IPS-11a (cell line): ENCODE data around the gene PHC2.

Experiments
- H3K4me3 ChIP-seq: one replicate; pipeline ENCODE4 v1.5.1; 2013; ENCODE audit warnings: low read depth, low read length, control low read depth

PHC2 gene

DNA sequence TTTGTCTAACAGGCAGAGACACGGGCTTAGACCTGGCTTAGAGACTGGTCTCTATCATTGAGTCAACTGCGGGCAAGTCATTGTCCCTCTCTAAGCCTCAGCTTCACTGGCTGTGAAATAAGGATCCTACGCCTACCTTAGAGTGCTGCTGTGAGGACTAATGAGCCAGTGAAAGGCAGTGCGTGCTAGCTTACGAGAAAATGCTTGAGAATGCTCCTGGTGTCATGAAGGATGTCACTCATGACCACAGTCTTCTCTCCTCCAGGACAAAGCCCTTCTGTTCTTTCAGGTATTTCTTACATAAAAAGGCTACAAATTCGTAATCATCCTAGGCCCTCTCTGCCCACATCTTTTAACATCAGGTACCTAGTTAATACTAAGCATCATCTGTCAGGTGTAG, 93.5 kb downstream of the PHC2 start:
- no peak overlapping the region for H3K4me3 ChIP-seq

DNA sequence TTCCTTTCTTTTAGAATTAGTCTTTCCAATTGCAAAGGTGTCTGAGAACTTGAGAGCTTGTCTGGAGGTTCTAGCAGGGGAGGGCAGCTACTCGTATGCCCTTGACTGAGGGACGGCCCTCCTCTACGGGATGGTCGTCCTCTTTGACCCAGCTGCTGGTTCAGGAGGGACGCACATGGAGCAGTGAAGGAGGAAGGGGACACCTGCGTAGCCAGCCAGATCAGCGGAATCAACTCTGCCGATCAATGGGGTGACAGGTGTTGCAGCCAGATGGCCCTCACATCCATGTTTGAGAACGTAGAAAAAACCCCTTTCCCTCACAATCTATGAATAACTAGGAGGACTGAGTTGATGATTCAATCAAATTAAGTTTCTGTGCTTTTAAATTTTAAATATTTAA, 94.3 kb downstream of the PHC2 start:
- no peak overlapping the region for H3K4me3 ChIP-seq

DNA sequence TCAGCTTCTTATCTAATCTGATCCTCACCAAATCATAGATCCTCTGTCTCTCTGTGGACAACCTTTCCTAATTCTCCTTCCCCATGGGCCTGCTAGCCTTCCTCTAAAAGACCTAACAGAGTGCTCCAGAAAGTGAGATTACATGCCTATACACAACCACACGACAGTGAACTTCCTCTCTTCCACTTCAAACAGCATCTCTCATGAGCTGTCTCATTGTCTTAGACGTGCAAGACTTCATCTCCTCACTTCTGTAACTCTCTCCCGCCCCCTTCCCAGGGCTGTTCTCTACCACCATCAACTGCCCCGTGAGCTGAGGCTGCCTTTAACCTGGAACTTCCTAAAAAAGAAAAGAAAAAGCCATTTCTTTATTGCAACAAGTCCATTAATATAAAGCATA, 95.9 kb downstream of the PHC2 start:
- no peak overlapping the region for H3K4me3 ChIP-seq

DNA sequence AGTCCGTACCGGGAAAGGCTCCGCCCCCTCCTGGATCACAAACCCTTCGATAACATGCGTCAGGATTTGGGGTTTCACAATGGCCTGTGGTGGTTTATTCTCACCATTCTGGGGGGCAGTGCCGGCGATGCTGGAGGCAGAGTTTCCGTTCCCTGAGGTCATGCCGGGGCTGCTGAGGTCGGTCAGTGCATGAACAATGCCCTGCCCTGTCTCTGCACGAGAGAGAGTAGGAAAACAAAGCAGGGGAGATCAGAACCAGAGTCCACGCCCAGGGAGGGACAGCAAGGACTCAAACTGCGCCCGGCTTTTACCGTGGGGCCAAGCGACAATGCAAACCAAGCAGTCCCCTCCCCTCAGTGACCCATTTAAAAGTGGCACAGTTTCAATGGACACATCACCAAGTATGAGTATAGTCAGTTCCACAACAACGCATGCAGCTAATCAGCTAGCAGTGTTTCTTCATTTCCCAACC, 96.8 kb downstream of the PHC2 start:
- no peak overlapping the region for H3K4me3 ChIP-seq

DNA sequence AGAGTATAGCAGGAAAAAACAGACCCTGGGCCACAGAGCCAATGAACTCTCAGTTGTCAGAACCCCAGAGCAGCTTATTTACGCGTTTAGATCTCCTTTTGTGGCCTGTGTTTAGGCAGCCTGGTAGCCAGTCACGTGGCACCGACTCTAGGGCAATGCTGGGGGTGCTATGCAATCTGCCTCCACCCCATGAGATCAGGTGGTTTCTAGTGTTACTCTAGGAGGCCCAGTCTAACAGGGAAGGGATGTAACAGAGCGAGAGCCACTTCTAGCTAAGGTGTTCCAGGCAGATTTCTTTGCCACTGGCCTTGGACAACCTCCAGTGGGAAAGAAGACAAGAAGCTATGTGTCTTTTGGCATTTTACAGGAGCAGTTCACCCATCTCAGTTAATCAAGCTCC, 98.0 kb downstream of the PHC2 start:
- no peak overlapping the region for H3K4me3 ChIP-seq

DNA sequence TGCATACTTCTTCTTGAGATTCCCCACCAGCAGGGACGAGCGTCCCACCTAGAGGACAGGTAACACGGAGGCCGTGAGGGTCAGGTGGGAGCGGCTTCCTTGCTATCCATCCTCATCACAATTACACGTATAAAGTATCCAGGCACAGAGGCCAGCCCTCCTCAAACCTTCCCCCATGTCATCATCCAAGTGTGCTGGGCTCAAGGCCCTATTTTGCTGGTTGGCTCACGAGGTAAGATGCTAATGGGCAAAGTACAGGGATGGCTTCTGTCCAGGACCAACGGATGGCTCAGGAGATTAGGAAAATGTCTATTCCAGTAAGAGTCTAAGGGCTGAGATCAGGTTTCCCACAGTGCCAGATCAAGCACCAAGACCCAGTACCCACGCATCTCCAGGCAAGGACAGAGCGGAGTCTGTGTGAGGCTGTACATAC, 98.5 kb downstream of the PHC2 start:
- no peak overlapping the region for H3K4me3 ChIP-seq

DNA sequence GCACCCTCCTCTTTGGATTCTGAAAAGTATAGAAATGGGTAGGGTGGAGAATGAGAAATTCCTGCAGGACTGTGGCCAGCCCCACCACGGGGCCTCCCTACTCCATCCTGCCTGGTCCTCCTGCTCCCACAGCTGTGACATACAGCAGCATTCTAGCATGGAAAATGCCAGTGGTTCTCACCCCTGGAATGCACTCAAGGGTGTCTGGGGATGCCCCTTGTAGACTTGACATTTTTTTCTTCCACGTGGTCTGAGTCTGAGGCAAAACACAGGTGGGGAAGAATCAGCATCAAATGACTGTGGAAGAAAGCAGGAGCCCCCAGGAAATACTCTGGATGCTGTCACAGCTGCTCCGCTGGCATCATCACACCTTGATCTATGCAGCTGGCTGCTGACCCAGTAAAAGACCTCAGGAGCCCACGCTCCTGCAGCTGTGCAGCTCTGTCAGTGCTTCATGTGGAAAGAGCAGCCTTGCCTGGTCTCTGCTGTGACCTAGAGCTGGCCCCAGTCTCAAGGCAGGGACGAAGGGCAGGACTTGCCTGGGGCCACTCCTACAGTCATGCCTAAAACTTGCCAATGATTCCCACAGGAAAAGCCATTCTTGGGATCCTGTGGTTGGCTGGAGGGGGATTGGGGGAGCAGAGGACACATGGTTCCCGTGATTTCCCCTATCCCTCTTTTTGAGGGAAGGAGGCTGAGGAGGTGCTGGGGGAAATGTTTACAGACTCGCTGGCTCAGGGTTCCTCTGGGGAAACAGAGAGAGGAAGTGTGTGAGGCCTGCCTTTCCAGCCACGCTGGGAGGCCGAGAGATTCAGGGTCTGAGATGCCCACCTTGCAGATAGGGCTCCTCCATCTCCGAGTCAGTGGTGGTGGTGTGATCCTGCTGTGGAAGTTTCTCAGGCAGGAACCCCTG, 99.2 kb downstream of the PHC2 start:
- no peak overlapping the region for H3K4me3 ChIP-seq

DNA sequence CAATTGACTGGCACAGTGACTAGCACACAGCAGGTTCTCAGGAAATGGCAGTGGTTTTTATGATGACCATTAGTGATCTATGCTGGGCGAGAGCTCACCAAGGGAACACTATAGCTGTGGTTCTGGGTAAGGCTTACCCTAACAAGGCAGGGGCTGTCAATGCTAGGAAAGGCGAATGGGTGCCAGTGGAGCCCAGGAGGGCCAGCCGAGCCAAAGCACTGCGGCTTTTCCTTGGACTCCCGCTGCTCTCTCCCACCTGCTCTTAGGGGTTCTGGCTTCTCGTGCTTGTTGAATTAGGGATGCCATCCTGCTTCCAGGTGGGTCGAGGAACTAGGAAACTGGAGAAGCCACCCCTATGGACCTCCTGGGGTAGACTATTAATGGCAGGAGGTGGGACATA, 100.0 kb downstream of the PHC2 start:
- H3K4me3 ChIP-seq, result no peak overlapping the region

DNA sequence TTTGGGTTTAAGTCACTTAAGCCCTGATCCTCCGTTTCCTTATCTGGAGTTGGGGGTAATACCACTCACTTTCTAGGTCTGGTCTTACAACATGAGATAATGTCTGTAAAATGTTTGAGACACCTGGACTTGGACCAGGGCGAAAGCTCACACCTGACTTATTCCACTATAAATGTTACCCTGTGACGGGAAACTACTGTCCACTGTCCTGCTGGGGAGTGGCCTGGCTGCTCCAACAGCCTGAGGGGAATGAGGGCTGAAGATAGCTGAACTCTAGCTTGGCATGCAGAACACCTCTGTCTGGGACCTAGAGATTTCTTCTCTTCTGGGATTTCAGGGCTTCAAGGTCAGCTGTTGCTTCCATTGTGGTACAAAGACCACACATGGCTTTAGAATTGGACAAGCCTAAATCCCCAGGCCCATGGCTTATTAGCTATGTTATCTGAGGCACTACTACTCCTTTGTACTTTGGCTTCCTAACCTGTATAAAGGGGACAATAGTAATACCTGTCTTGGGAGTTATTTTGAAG, 100.5 kb downstream of the PHC2 start:
- no peak overlapping the region for H3K4me3 ChIP-seq

DNA sequence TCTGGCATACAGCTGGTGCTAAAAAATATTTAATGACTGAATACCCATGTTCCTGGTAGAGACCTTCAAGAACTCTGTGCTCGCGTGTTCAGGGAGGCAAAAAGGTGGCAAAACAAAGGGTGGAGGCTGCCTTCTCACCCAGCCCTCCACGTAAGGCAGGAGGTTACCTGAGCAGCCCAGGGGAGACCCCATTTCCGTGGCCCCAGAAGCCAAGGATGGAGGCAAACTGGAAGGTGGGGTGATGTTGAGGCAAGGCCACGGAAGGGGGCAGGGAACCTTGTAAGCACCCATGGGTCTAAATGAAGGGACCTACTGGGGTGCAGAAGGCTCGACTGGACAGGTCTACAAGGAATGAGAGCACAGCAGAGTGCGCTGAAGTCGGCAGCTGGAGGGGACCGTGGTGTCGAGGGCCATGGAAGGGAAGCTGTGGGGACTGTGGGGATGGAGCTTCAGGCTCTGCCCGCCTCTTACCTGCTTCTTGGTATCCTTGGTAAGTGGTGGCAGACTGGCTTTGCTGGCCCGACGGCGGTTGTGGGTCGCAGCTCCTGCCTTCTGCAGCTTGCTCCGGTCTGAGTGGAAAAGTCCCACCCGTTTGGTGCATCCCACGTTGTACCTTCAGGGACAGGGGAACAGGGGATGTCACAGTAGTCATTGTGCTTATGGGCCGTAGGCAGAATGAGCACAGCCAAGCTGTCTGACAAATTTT, 101.1 kb downstream of the PHC2 start:
- H3K4me3 ChIP-seq, result no peak overlapping the region

DNA sequence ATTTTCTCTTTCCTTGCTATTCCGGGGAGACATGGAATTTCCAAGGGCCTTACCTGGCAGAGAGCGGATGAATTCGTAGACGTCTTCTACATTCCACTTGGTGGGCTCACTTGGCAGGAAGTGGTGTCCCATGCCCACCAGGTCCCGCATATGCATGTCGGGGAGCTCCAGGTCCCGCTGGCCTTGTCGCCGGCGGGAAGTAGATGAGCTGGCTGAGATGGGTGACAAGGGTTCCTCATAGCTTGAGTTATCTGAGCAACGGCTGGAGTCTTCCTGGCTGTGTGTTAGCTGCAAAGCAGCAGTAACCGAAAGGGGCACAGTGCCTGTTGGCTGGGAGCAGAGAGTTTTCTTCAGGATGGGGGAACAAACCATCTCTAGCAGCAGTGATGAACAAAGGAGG, 102.1 kb downstream of the PHC2 start:
- H3K4me3 ChIP-seq, result no peak overlapping the region

DNA sequence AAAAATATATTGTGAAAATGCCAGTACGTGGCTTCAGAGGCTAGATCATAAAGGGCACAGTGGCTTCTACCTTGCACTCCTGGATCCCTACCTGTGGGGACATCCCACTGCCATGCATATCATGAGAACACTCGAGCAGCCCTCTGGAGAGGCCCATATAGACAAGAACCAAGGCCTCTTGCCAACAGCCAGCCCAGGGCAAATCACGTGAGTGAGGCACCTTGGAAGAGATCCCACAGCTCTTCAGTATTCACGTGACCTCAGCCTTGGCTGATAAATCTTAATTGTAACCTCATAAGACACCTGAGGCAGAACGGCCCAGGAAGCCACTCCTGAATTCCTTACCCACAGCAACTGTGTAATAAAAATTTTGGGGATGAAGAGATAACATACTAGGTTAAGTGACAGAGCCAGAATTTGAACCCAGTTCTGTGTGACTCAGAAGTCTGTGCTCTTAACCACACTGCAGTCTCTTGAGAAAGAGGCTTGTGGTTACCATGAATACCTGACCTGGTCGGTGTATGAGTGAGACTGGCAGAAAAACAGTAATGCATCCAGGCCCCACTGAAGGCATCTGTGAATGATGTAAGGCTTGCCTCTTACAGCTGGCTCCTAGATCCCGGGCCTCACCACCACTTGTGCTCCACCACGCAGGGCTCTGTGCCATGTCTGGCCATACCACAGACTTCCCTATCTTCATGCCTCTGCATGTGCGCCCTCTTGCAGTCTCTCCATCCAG, 103.1 kb downstream of the PHC2 start:
- H3K4me3 ChIP-seq, result no peak overlapping the region

DNA sequence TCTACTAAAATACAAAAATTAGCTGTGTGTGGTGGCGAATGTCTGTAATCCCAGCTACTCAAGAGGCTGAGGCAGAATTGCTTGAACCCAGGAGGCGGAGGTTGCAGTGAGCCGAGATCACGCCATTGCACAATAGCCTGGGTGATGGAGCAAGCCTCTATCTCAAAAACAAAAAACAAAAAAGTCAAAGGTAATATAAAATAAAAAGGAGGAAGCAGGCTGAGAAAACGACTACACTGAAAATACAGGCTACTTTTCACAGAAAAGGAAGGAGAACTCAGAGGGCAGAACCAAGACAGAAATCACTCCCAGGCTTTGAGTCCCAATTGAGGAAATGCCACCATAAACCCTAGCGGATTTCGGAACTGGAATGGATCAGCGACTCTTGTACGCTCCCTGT, 104.1 kb downstream of the PHC2 start:
- no peak overlapping the region for H3K4me3 ChIP-seq

DNA sequence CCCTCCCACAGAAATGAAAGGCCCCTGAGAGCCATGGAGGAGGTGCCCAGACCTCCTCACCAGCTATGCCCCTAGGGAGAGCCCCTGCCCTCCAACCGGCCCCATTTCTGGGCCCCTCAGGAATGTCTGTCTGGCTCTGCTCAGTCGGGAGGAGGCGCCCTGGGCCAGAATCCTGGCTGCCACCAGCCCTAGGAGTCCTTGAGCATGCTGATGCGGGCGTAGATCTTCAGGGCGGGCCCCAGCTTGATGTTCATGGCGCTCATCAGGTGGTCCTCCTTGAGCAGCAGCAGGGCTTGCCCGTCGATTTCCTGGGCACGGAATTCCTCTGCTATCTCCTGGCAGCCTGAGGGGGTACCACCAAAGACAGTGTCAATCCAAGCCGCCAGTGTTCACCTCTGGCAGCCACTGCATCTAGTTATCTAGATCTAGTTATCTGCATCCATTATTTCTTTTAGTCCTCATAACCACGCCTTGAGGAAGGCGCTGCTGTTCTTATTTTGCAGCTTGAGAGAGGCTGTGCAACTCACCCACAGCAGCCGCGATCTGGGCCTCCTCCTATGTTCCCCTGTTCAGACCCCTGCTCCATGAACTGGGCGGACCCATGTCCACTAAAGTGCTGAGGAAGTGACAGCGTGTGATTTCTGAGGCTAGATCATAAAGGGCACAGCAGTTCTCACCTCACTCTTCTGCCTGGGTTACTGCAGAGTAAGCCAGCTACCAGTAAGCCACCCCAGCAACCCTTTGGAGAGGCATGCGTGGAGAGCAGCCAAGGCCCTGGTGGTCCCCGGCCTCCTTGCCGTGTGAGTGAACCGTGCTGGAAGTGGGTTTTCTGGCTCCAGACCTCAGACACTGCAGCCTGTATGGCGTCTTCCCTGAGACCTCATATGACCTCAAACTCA, 106.0 kb downstream of the PHC2 start:
- H3K4me3 ChIP-seq, result no peak overlapping the region

DNA sequence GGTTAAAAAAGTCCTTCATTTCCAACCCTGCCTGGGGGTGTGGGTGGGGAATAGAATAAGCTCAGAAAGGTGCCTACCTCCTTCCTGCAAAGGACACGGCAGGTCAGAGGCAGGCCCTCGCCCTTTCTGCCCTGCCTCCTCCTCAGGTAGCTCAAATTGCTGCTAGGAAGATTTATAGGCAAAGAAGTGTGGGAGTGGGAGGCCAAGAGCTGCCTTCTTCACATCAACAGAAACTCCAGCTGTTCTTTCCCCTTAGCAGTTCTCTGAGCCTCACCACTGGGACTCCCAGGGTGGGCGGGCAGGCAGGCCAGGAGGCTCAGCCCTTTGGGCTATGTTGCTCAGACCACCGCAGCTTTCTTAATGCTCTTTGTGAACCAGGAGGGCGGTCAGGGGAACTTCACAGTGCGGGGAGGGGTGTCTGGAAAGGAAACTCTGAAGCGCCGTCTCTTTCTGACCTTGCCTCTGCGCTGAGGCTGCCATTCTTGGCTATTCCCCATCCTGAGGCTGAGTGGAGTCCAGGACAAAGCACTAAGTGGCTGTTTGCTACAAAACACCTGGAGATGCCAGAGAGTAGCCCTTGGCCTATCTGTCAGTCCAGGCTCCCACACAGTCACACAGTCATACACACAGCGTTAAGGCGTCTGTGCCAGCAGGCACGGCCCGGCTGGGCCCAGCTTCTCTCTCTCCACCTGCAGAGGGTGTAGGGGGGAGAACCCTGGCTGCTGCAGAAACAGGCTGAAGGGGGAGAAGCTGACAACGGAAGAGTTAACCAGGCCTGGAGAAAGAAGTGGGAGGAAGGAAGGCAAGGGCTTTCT, 107.0 kb downstream of the PHC2 start:
- H3K4me3 ChIP-seq, result no peak overlapping the region

DNA sequence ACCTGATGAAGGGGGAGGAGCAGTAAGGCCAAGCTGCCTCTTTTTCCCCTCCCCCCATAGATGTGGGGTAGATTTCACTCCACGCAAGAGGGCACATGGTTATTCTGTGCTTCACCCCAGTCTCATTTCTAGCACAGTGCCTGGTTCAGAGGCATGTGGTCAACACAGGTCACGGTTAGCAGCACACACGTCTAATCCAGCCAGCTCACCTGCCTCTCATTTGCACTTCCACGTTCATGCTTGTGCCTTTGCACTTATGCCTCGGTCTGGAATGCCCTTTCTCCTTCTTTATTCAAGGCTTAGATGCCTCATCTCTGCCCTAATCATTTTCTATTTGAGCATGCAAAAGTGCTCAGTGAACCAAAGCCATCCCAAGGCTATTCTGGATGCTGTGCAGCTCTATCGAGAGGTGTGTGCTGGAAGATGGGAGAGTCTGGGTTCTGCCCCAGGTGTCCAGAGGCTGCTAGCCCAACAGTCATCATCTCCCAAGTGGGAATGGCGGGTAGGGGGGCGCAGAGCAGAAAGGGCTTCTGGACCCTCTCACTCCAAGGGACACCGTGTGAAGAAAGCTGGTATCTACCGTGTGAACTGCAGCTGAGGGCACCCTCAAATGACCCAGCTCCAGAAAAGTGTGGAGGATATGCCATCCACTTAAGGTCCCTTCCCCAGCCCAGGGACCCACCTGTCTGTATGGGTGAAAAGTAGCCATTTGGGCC, 107.9 kb downstream of the PHC2 start:
- no peak overlapping the region for H3K4me3 ChIP-seq

DNA sequence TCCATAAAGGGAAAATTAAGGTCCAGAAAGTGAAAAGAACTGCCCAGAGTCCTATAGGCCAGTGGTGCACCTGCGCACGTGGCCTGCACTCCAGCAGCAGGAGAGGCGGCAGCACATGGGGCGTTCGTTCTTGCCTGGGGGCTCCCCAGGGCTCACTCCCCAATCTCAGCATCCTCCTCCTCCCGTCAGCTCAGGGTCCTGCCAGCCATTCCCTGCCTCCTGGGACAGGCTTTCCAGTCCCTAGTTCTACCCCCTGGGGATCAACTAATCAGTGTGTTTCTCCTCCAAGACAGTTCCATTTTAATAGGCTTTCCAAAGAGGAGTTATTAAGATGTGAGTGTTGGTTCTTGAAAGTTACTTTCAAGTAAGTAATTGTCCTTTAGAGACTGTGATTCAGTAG, 108.8 kb downstream of the PHC2 start:
- no peak overlapping the region for H3K4me3 ChIP-seq

DNA sequence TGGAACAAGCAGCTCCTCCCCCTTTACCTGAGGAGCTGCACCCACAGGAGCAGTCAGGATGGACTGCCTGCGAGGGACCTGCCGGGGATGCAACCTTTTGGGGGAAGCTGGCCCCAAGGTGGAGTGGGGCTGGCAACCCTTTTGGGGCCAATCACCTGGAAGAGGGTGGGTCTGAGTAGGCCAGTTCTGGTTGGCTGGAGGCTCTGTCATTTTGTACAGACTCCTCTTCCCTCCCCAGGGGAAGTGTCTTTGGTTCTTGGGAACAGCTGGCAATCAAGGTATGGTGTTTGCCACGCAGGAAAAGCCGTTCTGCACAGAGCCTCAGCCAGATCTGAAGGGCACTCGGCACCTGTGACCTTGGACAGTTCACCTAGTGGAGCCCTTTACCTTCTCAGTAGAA, 109.7 kb downstream of the PHC2 start:
- H3K4me3 ChIP-seq, result no peak overlapping the region
